Testis (tissue), 2 donors: ENCODE results near the gene ZNF865.

Experiments used
- POLR2A ChIP-seq: fragments of 450-650 bp; IDR thresholded peaks from one replicate; pipeline ENCODE4 v1.6.1; 2017; ENCODE audit warnings: antibody characterized with exemption, mild to moderate bottlenecking, moderate library complexity
- TF ChIP-seq, protein P1 (sequence below), 3 experiments: fragments of 450-650 bp in 2 of 3; fragments of 200-600 bp in 1 of 3; sonication (generic) in 1 of 3; IDR thresholded peaks; one replicate each; pipeline ENCODE4 v1.5.1; 2016 to 2019; ENCODE audit warnings: antibody characterized with exemption in 3 of 3, mild to moderate bottlenecking in 2 of 3, moderate library complexity in 1 of 3

GRCh38 chr19:55621205-55621672, 15.8 kb downstream of the ZNF865 start:
- TF ChIP-seq, protein P1, sequence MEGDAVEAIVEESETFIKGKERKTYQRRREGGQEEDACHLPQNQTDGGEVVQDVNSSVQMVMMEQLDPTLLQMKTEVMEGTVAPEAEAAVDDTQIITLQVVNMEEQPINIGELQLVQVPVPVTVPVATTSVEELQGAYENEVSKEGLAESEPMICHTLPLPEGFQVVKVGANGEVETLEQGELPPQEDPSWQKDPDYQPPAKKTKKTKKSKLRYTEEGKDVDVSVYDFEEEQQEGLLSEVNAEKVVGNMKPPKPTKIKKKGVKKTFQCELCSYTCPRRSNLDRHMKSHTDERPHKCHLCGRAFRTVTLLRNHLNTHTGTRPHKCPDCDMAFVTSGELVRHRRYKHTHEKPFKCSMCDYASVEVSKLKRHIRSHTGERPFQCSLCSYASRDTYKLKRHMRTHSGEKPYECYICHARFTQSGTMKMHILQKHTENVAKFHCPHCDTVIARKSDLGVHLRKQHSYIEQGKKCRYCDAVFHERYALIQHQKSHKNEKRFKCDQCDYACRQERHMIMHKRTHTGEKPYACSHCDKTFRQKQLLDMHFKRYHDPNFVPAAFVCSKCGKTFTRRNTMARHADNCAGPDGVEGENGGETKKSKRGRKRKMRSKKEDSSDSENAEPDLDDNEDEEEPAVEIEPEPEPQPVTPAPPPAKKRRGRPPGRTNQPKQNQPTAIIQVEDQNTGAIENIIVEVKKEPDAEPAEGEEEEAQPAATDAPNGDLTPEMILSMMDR (IDR thresholded peaks at IDR 0.05), result no peak
- no peak for TF ChIP-seq POLR2A
